Thymus (tissue), 11 donors: Measurements from ENCODE around the gene ASTN2. TPM values are rescaled to one million over a fixed set of nuclear protein-coding genes. Genes with fewer than 3 reads are reported as not detected.

ENCODE experiments used
- DNase-seq, 9 donors: peaks; one replicate each; pipeline ENCODE4 v3.0.0-alpha.2; 2013; ENCODE audit warnings: low spot score in 9 of 9, low read depth in 6 of 9, missing footprints in 1 of 9
- H3K27ac ChIP-seq, 2 donors: one replicate each; pipeline ENCODE4 v1.5.1; 2013; ENCODE audit warnings: control low read depth in 1 of 2, low read depth in 1 of 2, low read length in 1 of 2, mild to moderate bottlenecking in 1 of 2, moderate library complexity in 1 of 2
- H3K27me3 ChIP-seq, 2 donors: one replicate each; pipeline ENCODE4 v1.5.1; 2013; ENCODE audit warnings: low read length in 1 of 2; ENCODE audit not compliant: control insufficient read depth in 2 of 2, insufficient read depth in 1 of 2
- H3K36me3 ChIP-seq, 2 donors: one replicate each; pipeline ENCODE4 v1.5.1; 2013; ENCODE audit warnings: low read length in 1 of 2, mild to moderate bottlenecking in 1 of 2, moderate library complexity in 1 of 2; ENCODE audit not compliant: control insufficient read depth in 2 of 2, insufficient read depth in 2 of 2
- H3K4me1 ChIP-seq, 2 donors: one replicate each; pipeline ENCODE4 v1.5.1; 2013; ENCODE audit warnings: low read length in 2 of 2; ENCODE audit not compliant: control insufficient read depth in 2 of 2, insufficient read depth in 2 of 2
- H3K4me3 ChIP-seq, 2 donors: one replicate each; pipeline ENCODE4 v1.5.1; 2013; ENCODE audit warnings: low read length in 2 of 2, control low read depth in 1 of 2, mild to moderate bottlenecking in 1 of 2
- H3K9me3 ChIP-seq, 2 donors: one replicate each; pipeline ENCODE4 v1.5.1; 2013; ENCODE audit warnings: low read length in 1 of 2, mild to moderate bottlenecking in 1 of 2; ENCODE audit not compliant: control insufficient read depth in 2 of 2, insufficient read depth in 1 of 2
- WGBS: extraction: QIAGEN DNeasy Blood & Tissue Kit; methylation state at CpG from one replicate; pipeline ENCODE4 v1.1.7; 2013; 5-methylcytosine and 5-hydroxymethylcytosine counted together
- polyA plus RNA-seq: library from polyadenylated mRNA; stranded (reverse); fragments of 200-250 nt; gene quantifications from one replicate; pipeline ENCODE4 v1.2.3, GENCODE V29; 2013
- total RNA-seq: library from RNA; stranded (reverse); fragments of 120-200 nt; gene quantifications from one replicate; pipeline ENCODE4 v1.2.4, GENCODE V29; 2013
- donor health status: healthy.

Gene ASTN2
- total and polyA plus RNA-seq, 2 donors: 5.8 to 5.9 TPM

GRCh38 chr9:117044241-117044640 lies 370.6 kb downstream of the ASTN2 start:
- Histone ChIP-seq H3K36me3 (no peaks in the 10 kb centered on the region), H3K4me1 (no peaks in the 10 kb centered on the region), H3K27me3 (no peaks in the 10 kb centered on the region), H3K27ac (no peak overlapping the region), H3K9me3 (no peaks in the 10 kb centered on the region), H3K4me3 (no peak overlapping the region)
- no peak for DNase-seq
- WGBS: 68% methylated on average over 4 of the region's 4 CpGs

GRCh38 chr9:117043159-117043558 lies 371.7 kb downstream of the ASTN2 start:
- Histone ChIP-seq H3K9me3 (no peaks in the 10 kb centered on the region), H3K4me1 (no peaks in the 10 kb centered on the region), H3K27me3 (no peaks in the 10 kb centered on the region), H3K36me3 (no peaks in the 10 kb centered on the region), H3K4me3 (no peak overlapping the region), H3K27ac (no peak overlapping the region)
- WGBS: 100% methylated on average over 1 of the region's 1 CpG
- DNase-seq: no peak

- Histone ChIP-seq H3K4me3 (no peak overlapping the region), H3K4me1 (no peaks in the 10 kb centered on the region), H3K27me3 (no peaks in the 10 kb centered on the region), H3K36me3 (no peaks in the 10 kb centered on the region), H3K27ac (no peak overlapping the region), H3K9me3 (no peaks in the 10 kb centered on the region)
- no peak for DNase-seq
- 86% methylated on average over 1 of the region's 1 CpG for WGBS
These were observed 379.3 kb downstream of the ASTN2 start for GRCh38 chr9:117035546-117035945.

- DNase-seq: peak in 2 of 9 donors; percentile 2 to 17
- 43% methylated on average over 2 of the region's 2 CpGs for WGBS
These were observed 380.0 kb downstream of the ASTN2 start for GRCh38 chr9:117034866-117035265.

DNA sequence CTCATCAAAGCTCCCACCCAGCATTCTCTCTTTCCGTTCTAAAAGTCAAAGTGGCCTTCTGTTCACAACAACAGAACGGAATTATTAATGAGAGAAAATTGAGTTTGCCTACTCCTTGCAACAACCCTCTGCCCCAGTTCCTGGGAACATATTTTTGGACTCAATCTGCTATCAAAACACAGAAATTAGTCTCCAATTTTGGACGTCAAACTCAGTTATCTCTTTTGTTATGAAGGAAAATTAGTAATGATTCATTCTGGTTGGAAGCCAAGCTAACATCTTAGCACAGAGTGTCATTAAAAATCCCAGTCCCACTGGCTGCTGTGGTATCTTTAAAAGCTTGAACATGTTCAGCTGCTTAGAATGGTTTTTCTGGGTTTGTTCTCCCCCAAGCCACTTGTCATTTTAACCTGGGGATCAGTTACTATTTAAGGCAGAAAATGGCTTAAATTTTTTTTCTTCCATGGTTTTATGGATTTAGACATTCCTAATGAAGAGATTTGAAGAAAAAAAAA lies 384.5 kb downstream of the ASTN2 start:
- H3K9me3 ChIP-seq: no peaks in the 10 kb centered on the region
- H3K27me3 ChIP-seq: no peaks in the 10 kb centered on the region
- no peaks in the 10 kb centered on the region for H3K4me1 ChIP-seq
- no peak overlapping the region for H3K27ac ChIP-seq
- DNase-seq: no peak
- WGBS: 95% methylated on average over 3 of the region's 3 CpGs
- H3K4me3 ChIP-seq: no peak overlapping the region
- H3K36me3 ChIP-seq: no peaks in the 10 kb centered on the region

More at GRCh38 chr9:117034866-117035265, 380.0 kb downstream of the ASTN2 start:
- Histone ChIP-seq H3K9me3 (no peaks in the 10 kb centered on the region), H3K27me3 (no peaks in the 10 kb centered on the region), H3K4me1 (no peaks in the 10 kb centered on the region), H3K4me3 (no peak overlapping the region), H3K27ac (no peak overlapping the region), H3K36me3 (no peaks in the 10 kb centered on the region)

DNA sequence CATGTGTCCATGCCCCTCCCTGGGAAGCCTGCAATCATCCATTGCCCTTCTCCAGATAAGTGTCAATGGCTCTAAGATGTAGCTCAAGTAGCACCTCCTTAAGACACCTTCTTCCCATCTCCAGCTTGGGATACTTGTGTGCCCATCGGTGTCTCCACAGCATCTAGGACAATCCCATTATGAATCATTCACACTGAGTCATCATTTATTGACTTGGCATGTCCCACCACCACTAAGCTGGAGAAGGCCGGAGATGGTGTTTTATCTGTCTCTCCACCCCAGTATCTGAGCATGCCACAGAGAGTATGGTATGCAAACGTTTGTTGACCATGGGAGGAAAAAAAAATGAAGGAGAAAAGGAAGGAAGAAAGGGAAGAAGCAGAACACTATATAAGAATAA lies 385.5 kb downstream of the ASTN2 start:
- no peaks in the 10 kb centered on the region for H3K27me3 ChIP-seq
- no peaks in the 10 kb centered on the region for H3K4me1 ChIP-seq
- H3K4me3 ChIP-seq: no peak overlapping the region
- no peak overlapping the region for H3K27ac ChIP-seq
- WGBS: 84% methylated on average over 3 of the region's 3 CpGs
- H3K9me3 ChIP-seq: no peaks in the 10 kb centered on the region
- no peak for DNase-seq
- no peaks in the 10 kb centered on the region for H3K36me3 ChIP-seq

DNA sequence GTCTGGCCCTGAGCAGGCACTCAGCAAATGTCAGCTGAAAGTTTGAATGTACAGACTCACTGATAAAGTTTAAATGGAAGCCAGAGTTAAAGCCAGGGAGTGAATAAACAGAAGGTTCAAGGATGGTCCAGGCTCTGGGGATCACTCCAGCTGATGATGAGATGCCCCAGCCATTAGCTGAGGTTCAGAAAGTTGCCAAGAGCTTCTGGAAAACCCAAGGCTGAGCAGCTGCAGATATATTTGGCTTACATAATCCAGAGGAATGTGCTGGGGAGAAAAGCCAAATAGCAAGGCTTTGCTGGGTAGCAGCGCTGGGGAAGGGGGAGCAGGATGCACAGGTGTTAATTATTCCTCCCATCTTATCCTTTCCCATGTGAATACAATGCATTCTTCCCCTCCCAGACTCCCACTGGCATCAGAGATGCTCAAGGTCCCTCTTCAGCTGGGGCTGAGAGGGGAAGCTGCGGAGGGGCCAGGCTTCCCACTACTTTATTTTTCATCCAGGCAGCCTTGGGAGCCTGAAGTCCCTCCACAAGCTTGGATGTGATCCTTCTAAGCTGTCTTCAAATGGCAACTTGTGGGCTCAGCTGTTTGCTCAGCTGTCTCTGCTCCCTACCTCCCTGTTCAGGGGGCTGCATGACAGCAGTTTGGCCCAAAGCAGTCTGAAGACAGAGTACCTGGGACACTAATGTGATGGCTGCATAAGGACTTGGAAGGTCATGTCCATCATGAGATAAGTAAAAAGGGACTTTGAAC lies 386.6 kb downstream of the ASTN2 start:
- Histone ChIP-seq H3K9me3 (no peaks in the 10 kb centered on the region), H3K27me3 (no peaks in the 10 kb centered on the region), H3K4me1 (no peaks in the 10 kb centered on the region), H3K4me3 (no peak overlapping the region), H3K27ac (no peak overlapping the region), H3K36me3 (no peaks in the 10 kb centered on the region)
- DNase-seq: no peak
- 75% methylated on average over 2 of the region's 2 CpGs for WGBS

- H3K4me3 ChIP-seq: no peak overlapping the region
- H3K4me1 ChIP-seq: no peaks in the 10 kb centered on the region
- DNase-seq: no peak
- WGBS: 97% methylated on average over 2 of the region's 2 CpGs
- no peaks in the 10 kb centered on the region for H3K9me3 ChIP-seq
- H3K27me3 ChIP-seq: no peaks in the 10 kb centered on the region
- no peak overlapping the region for H3K27ac ChIP-seq
- no peaks in the 10 kb centered on the region for H3K36me3 ChIP-seq
These were observed 393.0 kb downstream of the ASTN2 start for GRCh38 chr9:117021906-117022305.

GRCh38 chr9:117018966-117019617 lies 395.8 kb downstream of the ASTN2 start:
- Histone ChIP-seq H3K9me3 (no peaks in the 10 kb centered on the region), H3K36me3 (no peaks in the 10 kb centered on the region), H3K27ac (no peak overlapping the region), H3K27me3 (no peaks in the 10 kb centered on the region), H3K4me1 (no peaks in the 10 kb centered on the region), H3K4me3 (no peak overlapping the region)
- WGBS: 87% methylated on average over 6 of the region's 6 CpGs
- no peak for DNase-seq
